HCT116 (cell line): Measurements from ENCODE around the gene SLC35F6. TPM values are rescaled to one million over a fixed set of nuclear protein-coding genes. Genes with fewer than 3 reads are reported as not detected.

Source experiments
- ATAC-seq: fragments of 200-7000 bp; cut with Tn5 transposase; 2 replicates; pipeline ENCODE4 v1.9.1; 2020; ENCODE audit warnings: mild to moderate bottlenecking, moderate library complexity
- BruUV-seq: library from RNA; stranded (reverse); fragments of 400-500 nt; replicated peaks from 2 replicates; lab custom pipeline; 2021; lab: Mats Ljungman, UMichigan
- CTCF ChIA-PET: fragments of 300-600 bp; sonication (Branson Sonifier 250); formaldehyde crosslinking; loops from one replicate; lab custom pipeline; 2021; ENCODE audit warnings: antibody characterized with exemption; lab: Charles Lee
- POLR2A ChIA-PET: fragments of 300-600, 350-600 bp; sonication (Branson Sonifier 250); formaldehyde crosslinking; loops from one replicate; lab custom pipeline; 2021; ENCODE audit warnings: antibody characterized with exemption; lab: Charles Lee
- RAD21 ChIA-PET, 2 experiments: fragments of 300-600 bp; sonication (Branson Sonifier 250); formaldehyde crosslinking; loops; one replicate each; lab custom pipeline; 2023; ENCODE audit warnings: low total read pairs in 2 of 2; ENCODE audit not compliant: uncharacterized antibody in 2 of 2, unreplicated experiment in 2 of 2, low non-redundant PET in 1 of 2; lab: Charles Lee
- DNase-seq: peaks from one replicate; pipeline ENCODE4 v3.0.0-alpha.2; 2010; ENCODE audit warnings: low read depth, low spot score
- H2AFZ ChIP-seq: fragments of 200-600 bp; shearing (Covaris generic), sonication (generic); 2 replicates; pipeline ENCODE4 v1.6.1; 2017; ENCODE audit warnings: low read depth, mixed run types, mixed read lengths, antibody characterized with exemption, low read length; ENCODE audit not compliant: poor library complexity, severe bottlenecking
- H3K27ac ChIP-seq: 2 replicates; pipeline ENCODE4 v1.5.1; 2012; ENCODE audit warnings: low read depth, low read length
- H3K27me3 ChIP-seq: fragments of 200-600 bp; sonication (generic); 2 replicates; pipeline ENCODE4 v1.6.1; 2016; ENCODE audit warnings: mixed run types, low read length, mixed read lengths; ENCODE audit not compliant: insufficient read depth
- H3K36me3 ChIP-seq, 2 experiments: fragments of 200-500 bp in 1 of 2; fragments of 200-600 bp in 1 of 2; sonication (Bioruptor generic) in 1 of 2; sonication (generic) in 1 of 2; 2 replicates each; pipeline versions ENCODE4 v1.5.1 to v1.6.1; 2014 to 2016; ENCODE audit warnings: low read length in 2 of 2, inconsistent platforms in 1 of 2, mixed read lengths in 1 of 2, mixed run types in 1 of 2; ENCODE audit not compliant: insufficient read depth in 2 of 2, control insufficient read depth in 1 of 2
- H3K4me1 ChIP-seq, 2 experiments: fragments of 200-600 bp in 1 of 2; sonication (generic) in 1 of 2; 2 replicates each; pipeline versions ENCODE4 v1.5.1 to v1.6.1; 2012 to 2017; ENCODE audit warnings: low read length in 2 of 2, inconsistent platforms in 1 of 2, mild to moderate bottlenecking in 1 of 2, mixed read lengths in 1 of 2, mixed run types in 1 of 2, moderate library complexity in 1 of 2; ENCODE audit not compliant: insufficient read depth in 2 of 2, control insufficient read depth in 1 of 2
- H3K4me2 ChIP-seq: fragments of 200-600 bp; sonication (generic); 2 replicates; pipeline ENCODE4 v1.6.1; 2017; ENCODE audit warnings: mixed run types, low read length, mixed read lengths
- H3K4me3 ChIP-seq, 2 experiments: fragments of 200-600 bp in 1 of 2; sonication (generic) in 1 of 2; replicated peaks in 1 of 2; 2 replicates each; pipeline ENCODE4 v1.5.1; 2011 to 2016; ENCODE audit warnings: low read length in 2 of 2, control low read depth in 1 of 2, low read depth in 1 of 2, mild to moderate bottlenecking in 1 of 2, mixed read lengths in 1 of 2, mixed run types in 1 of 2
- H3K79me2 ChIP-seq: fragments of 200-600 bp; sonication (generic); 2 replicates; pipeline ENCODE4 v1.6.1; 2017; ENCODE audit warnings: mild to moderate bottlenecking, mixed run types, low read length, moderate library complexity, mixed read lengths; ENCODE audit not compliant: insufficient read depth
- H3K9ac ChIP-seq: fragments of 200-600 bp; sonication (generic); 2 replicates; pipeline ENCODE4 v1.6.1; 2016; ENCODE audit warnings: low read length, mixed read lengths
- H3K9me2 ChIP-seq: fragments of 200-600 bp; sonication (generic), shearing (Covaris generic); 2 replicates; pipeline ENCODE4 v1.6.1; 2017; ENCODE audit warnings: mixed run types, mild to moderate bottlenecking, moderate library complexity; ENCODE audit not compliant: insufficient read depth
- H3K9me3 ChIP-seq, 2 experiments: fragments of 200-500 bp in 1 of 2; fragments of 200-600 bp in 1 of 2; sonication (Bioruptor generic) in 1 of 2; sonication (generic) in 1 of 2; 2 replicates each; pipeline ENCODE4 v1.6.1; 2014 to 2017; ENCODE audit warnings: low read length in 2 of 2, mixed read lengths in 2 of 2, inconsistent platforms in 1 of 2, low read depth in 1 of 2, mild to moderate bottlenecking in 1 of 2, mixed run types in 1 of 2, moderate library complexity in 1 of 2; ENCODE audit not compliant: control insufficient read depth in 1 of 2, insufficient read depth in 1 of 2
- H4K20me1 ChIP-seq: fragments of 200-600 bp; sonication (generic), shearing (Covaris generic); 2 replicates; pipeline ENCODE4 v1.6.1; 2017; ENCODE audit warnings: mixed run types, mild to moderate bottlenecking, moderate library complexity; ENCODE audit not compliant: insufficient read depth
- CTCF ChIP-seq, 3 experiments: fragments of 200-600 bp in 1 of 3; sonication (generic) in 1 of 3; IDR thresholded peaks in 2 of 3; conservative IDR thresholded peaks in 1 of 3; 2 replicates each; pipeline ENCODE4 v1.5.1; 2012 to 2017; ENCODE audit warnings: low read depth in 2 of 3, low read length in 2 of 3, antibody characterized with exemption in 1 of 3, borderline replicate concordance in 1 of 3, control low read depth in 1 of 3, mild to moderate bottlenecking in 1 of 3, mixed read lengths in 1 of 3, mixed run types in 1 of 3, moderate library complexity in 1 of 3; ENCODE audit not compliant: insufficient read depth in 1 of 3
- EZH2 ChIP-seq: fragments of 200-600 bp; sonication (generic); IDR thresholded peaks from 2 replicates; pipeline ENCODE4 v1.6.1; 2017; ENCODE audit warnings: antibody characterized with exemption, mixed run types
- JUND ChIP-seq: IDR thresholded peaks from 2 replicates; pipeline ENCODE4 v1.6.1; 2012
- MAX ChIP-seq: IDR thresholded peaks from 2 replicates; pipeline ENCODE4 v1.6.1; 2012
- REST ChIP-seq: IDR thresholded peaks from 2 replicates; pipeline ENCODE4 v1.6.1; 2012; ENCODE audit warnings: low read depth
- YY1 ChIP-seq: IDR thresholded peaks from 2 replicates; pipeline ENCODE4 v1.6.1; 2011; ENCODE audit warnings: low read length, low read depth, moderate library complexity, mild to moderate bottlenecking; ENCODE audit not compliant: insufficient replicate concordance; ENCODE audit errors: extremely low read depth
- intact Hi-C: fragments of 100-400 bp; cut with micrococcal nuclease; formaldehyde crosslinking; loops from 2 replicates; pipeline ENCODE4 v1.10.0; 2022
- total RNA-seq: library from RNA; stranded (reverse); gene quantifications from one replicate; pipeline ENCODE4 v1.2.1, GENCODE V29; 2021; ENCODE audit not compliant: unreplicated experiment

SLC35F6 gene
- total RNA-seq, 1 experiment from 2014 or later: 34.5 TPM

- no TSS peak for BruUV-seq
- H3K9me2 ChIP-seq: no peaks in the 10 kb centered on the region
Measured at GRCh38 chr2:26772064-26773001, 8.2 kb downstream of the SLC35F6 start.

More at GRCh38 chr2:26772064-26773001, 8.2 kb downstream of the SLC35F6 start:
- no peak for DNase-seq
- TF ChIP-seq JUND: no peak
- TF ChIP-seq EZH2: no peak
- no peak for TF ChIP-seq REST
- TF ChIP-seq MAX: no peak
- TF ChIP-seq CTCF (IDR thresholded peaks at IDR 0.05 in 2 of 3, conservative IDR thresholded peaks at IDR 0.05 in 1 of 3; ENCODE audit: borderline replicate concordance in 1 of 3, insufficient read depth in 1 of 3, low read depth in 2 of 3, low read length in 2 of 3): no peak
- TF ChIP-seq YY1: no peak
- Histone ChIP-seq H3K36me3 (peaks cover 0 to 19% of the 10 kb centered on the region in 2 experiments; a peak in 1 of 4 replicates), H3K4me3 (no peak overlapping the region), H2AFZ (no peak overlapping the region), H3K9ac (peak overlapping the region; percentile 19; the same call in 1 of the 2 replicates), H4K20me1 (no peaks in the 10 kb centered on the region; the same call in 1 of the 2 replicates), H3K27me3 (no peaks in the 10 kb centered on the region), H3K79me2 (peaks cover 73% of the 10 kb centered on the region), H3K27ac (no peak overlapping the region), H3K9me3 (no peaks in the 10 kb centered on the region), H3K4me2 (peak overlapping the region; percentile 20; the same call in 1 of the 2 replicates), H3K4me1 (peaks cover 51 to 56% of the 10 kb centered on the region in 2 experiments)
- ChIA-PET RAD21 (no interaction called here), CTCF (no interaction called here), POLR2A (no interaction called here)
- intact Hi-C loops: no loop called here
- no peak for ATAC-seq
